ENCODE data around the gene KRT7.

The KRT7 gene

DNA sequence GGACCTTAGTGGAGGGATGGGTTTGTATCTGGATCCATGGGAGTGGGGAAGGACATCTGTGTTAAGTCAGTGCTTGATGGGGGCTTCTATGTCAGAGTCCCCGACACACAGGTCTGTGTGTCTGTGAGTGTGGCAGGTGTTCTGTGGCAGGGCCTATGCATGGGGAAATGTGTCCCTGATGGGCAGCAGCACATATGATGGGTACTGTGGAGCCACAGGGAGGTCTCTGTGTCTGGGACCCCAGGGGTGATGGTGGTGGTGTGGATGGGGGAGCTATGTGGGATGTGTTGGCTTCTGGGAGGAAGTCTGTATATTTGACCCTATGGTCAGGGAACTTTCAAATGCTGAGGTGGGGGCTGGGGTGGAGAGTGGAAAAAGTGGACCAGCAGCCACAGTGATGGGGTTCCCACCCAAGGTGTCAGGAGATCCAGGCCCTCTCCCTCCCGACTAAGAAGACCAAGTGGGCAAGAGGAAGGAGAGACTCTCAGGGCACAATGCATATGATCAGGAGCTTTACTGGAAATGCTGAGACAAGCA lies 16.5 kb downstream of the KRT7 start:
- no peaks in the 10 kb centered on the region for H3K9me2 ChIP-seq (replicated peaks; ENCODE audit: control insufficient read depth, low read length)
- no peaks in the 10 kb centered on the region for H4K20me1 ChIP-seq (ENCODE audit: control insufficient read depth, insufficient read depth, low read depth, low read length)
- no peaks in the 10 kb centered on the region for H3F3A ChIP-seq (ENCODE audit: control insufficient read depth, insufficient read depth)
- no peak overlapping the region for H3K4me2 ChIP-seq (ENCODE audit: low read length)
- no peaks in the 10 kb centered on the region for H3K9me3 ChIP-seq (ENCODE audit: control insufficient read depth, insufficient read depth, low read length)
- H3K4me1 ChIP-seq (ENCODE audit: control insufficient read depth, low read length): no peaks in the 10 kb centered on the region
- no peak overlapping the region for H3K27ac ChIP-seq (ENCODE audit: low read depth, low read length)
- TF ChIP-seq, protein P1, sequence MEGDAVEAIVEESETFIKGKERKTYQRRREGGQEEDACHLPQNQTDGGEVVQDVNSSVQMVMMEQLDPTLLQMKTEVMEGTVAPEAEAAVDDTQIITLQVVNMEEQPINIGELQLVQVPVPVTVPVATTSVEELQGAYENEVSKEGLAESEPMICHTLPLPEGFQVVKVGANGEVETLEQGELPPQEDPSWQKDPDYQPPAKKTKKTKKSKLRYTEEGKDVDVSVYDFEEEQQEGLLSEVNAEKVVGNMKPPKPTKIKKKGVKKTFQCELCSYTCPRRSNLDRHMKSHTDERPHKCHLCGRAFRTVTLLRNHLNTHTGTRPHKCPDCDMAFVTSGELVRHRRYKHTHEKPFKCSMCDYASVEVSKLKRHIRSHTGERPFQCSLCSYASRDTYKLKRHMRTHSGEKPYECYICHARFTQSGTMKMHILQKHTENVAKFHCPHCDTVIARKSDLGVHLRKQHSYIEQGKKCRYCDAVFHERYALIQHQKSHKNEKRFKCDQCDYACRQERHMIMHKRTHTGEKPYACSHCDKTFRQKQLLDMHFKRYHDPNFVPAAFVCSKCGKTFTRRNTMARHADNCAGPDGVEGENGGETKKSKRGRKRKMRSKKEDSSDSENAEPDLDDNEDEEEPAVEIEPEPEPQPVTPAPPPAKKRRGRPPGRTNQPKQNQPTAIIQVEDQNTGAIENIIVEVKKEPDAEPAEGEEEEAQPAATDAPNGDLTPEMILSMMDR (IDR thresholded peaks at IDR 0.05; ENCODE audit: low read depth, low read length, poor library complexity, severe bottlenecking): no peak
- TF ChIP-seq EZH2phosphoT487 (IDR thresholded peaks at IDR 0.05; ENCODE audit: borderline replicate concordance, low read length): no peak
- no peak overlapping the region for H3K4me3 ChIP-seq (ENCODE audit: low read length)
- no peaks in the 10 kb centered on the region; the same call in 1 of the 2 replicates for H3K27me3 ChIP-seq (ENCODE audit: control insufficient read depth, low read length)
- no peaks in the 10 kb centered on the region for H3K79me2 ChIP-seq (ENCODE audit: control insufficient read depth, low read length)
- H3K36me3 ChIP-seq (ENCODE audit: control insufficient read depth, low read length): no peaks in the 10 kb centered on the region

DNA sequence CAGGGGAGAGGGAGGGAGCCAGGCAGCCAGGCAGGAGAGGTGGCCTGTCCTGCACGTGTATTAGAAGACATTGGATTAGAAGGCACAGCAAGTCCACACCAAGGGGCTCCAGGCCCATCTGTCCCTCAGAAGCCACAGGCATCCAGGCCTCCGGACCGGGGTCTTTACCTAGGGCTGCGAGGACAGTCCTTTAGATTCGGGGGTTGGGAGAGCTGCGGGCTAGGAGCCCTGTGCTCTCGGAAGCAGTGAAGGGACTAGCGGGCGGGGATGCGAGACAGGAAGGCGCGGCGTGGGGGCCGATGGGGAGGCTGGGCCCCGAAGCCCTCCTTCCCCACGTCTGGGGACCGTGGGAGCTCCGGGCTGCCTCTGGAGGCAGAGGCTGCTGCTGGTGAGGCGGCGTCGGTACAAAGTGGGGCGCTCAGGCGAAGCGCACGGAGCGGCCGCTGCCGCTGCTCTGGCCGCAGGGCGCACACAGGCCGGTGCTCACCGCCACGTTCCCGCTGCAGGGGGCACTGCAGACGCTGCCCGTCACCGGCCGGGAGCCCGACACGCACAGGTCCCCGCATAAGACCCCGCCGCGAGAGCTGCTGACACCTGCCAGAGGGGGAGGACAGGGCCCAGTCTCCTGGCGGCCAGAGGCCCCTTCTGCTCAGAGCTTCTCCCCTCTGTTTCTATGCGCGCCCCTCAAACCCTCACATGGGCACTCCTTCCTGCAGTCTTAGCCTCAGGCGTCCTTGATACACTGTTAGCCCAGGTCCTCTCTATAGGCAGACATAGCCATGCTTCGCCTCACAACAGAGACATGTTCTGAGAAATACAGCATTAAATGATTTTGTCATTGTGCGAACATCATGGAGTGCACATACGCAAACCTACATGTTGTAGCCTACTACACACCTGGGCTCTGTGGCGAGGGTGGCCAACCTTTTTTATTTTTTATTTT lies 17.3 kb downstream of the KRT7 start:
- no peaks in the 10 kb centered on the region for H3K36me3 ChIP-seq (ENCODE audit: control insufficient read depth, low read length)
- H3K4me1 ChIP-seq (ENCODE audit: control insufficient read depth, low read length): no peaks in the 10 kb centered on the region
- no peak overlapping the region for H3K4me2 ChIP-seq (ENCODE audit: low read length)
- no peaks in the 10 kb centered on the region for H3K9me3 ChIP-seq (ENCODE audit: control insufficient read depth, insufficient read depth, low read length)
- no peak overlapping the region for H3K27ac ChIP-seq (ENCODE audit: low read depth, low read length)
- no peaks in the 10 kb centered on the region for H4K20me1 ChIP-seq (ENCODE audit: control insufficient read depth, insufficient read depth, low read depth, low read length)
- TF ChIP-seq, protein P1 (IDR thresholded peaks at IDR 0.05; ENCODE audit: low read depth, low read length, poor library complexity, severe bottlenecking): no peak
- TF ChIP-seq EZH2phosphoT487 (IDR thresholded peaks at IDR 0.05; ENCODE audit: borderline replicate concordance, low read length): no peak
- no peaks in the 10 kb centered on the region for H3K79me2 ChIP-seq (ENCODE audit: control insufficient read depth, low read length)
- no peak overlapping the region for H3K4me3 ChIP-seq (ENCODE audit: low read length)
- H3K27me3 ChIP-seq (ENCODE audit: control insufficient read depth, low read length): peaks cover 2% of the 10 kb centered on the region; the same call in 1 of the 2 replicates
- H3F3A ChIP-seq (ENCODE audit: control insufficient read depth, insufficient read depth): no peaks in the 10 kb centered on the region
- no peaks in the 10 kb centered on the region for H3K9me2 ChIP-seq (replicated peaks; ENCODE audit: control insufficient read depth, low read length)

DNA sequence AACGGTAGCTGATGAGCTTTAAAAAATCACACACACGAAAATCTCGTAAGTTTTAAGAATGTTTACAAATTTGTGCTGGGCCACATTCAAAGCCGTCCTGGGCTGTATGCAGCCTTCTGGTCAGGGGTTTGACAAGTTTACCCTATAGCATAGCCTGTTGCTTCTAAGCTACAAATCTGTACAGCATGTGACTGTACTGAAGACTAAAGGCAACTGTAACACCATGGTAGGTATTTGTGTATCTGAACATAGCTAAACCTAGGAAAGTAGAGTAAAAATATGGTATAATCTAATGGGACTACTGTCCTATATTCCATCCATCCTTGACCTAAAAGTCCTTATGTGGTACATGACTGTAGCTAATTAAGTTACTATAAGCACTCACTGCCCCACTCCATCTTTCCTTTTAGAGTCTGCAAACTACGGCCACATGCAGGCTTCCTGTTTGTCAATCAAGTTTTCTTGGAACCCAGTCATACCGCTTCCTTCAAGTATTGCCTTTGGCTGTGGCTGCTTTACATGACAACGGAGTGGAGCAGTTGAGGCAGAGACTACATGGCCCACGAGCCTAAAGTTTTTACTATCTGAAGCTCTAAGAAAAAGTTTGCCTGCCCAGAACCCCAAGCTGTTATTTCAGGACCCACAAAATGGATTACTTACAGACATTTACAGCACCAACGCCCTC lies 18.5 kb downstream of the KRT7 start:
- Histone ChIP-seq H3K9me3 (ENCODE audit: control insufficient read depth, insufficient read depth, low read length) (no peaks in the 10 kb centered on the region), H3F3A (ENCODE audit: control insufficient read depth, insufficient read depth) (no peaks in the 10 kb centered on the region), H4K20me1 (ENCODE audit: control insufficient read depth, insufficient read depth, low read depth, low read length) (no peaks in the 10 kb centered on the region), H3K4me1 (ENCODE audit: control insufficient read depth, low read length) (no peaks in the 10 kb centered on the region), H3K27ac (ENCODE audit: low read depth, low read length) (no peak overlapping the region), H3K9me2 (replicated peaks; ENCODE audit: control insufficient read depth, low read length) (no peaks in the 10 kb centered on the region), H3K4me3 (ENCODE audit: low read length) (no peak overlapping the region), H3K36me3 (ENCODE audit: control insufficient read depth, low read length) (no peaks in the 10 kb centered on the region), H3K27me3 (ENCODE audit: control insufficient read depth, low read length) (0 out of 2 replicates have a peak, but pooled peaks cover 4% of the 10 kb centered on the region), H3K79me2 (ENCODE audit: control insufficient read depth, low read length) (no peaks in the 10 kb centered on the region), H3K4me2 (ENCODE audit: low read length) (no peak overlapping the region)
- TF ChIP-seq, protein P1 (IDR thresholded peaks at IDR 0.05; ENCODE audit: low read depth, low read length, poor library complexity, severe bottlenecking): no peak
- TF ChIP-seq EZH2phosphoT487 (IDR thresholded peaks at IDR 0.05; ENCODE audit: borderline replicate concordance, low read length): no peak
